Sigmoid colon (tissue), 7 donors: Measurements from ENCODE around the gene HOXD11. TPM values are rescaled to one million over a fixed set of nuclear protein-coding genes. Genes with fewer than 3 reads are reported as not detected.

Experiments used
- DNase-seq: peaks from one replicate; pipeline ENCODE4 v3.0.0-alpha.2; 2019
- H3K27ac ChIP-seq, 4 donors: fragments of 200-600 bp; sonication (generic); one replicate each; pipeline ENCODE4 v1.5.1; 2016 to 2019; ENCODE audit warnings: mild to moderate bottlenecking in 1 of 4
- H3K27me3 ChIP-seq, 3 donors: fragments of 200-600 bp; sonication (generic); one replicate each; pipeline ENCODE4 v1.5.1; 2019; ENCODE audit warnings: mild to moderate bottlenecking in 1 of 3
- H3K36me3 ChIP-seq, 4 donors: fragments of 200-600 bp; sonication (generic); one replicate each; pipeline ENCODE4 v1.5.1; 2016 to 2019
- H3K4me1 ChIP-seq, 4 donors: fragments of 200-600 bp; sonication (generic); one replicate each; pipeline ENCODE4 v1.5.1; 2017 to 2019
- H3K4me3 ChIP-seq, 4 donors: fragments of 200-600 bp; sonication (generic); one replicate each; pipeline ENCODE4 v1.5.1; 2017 to 2019; ENCODE audit warnings: mild to moderate bottlenecking in 2 of 4, moderate library complexity in 1 of 4
- H3K9me3 ChIP-seq, 4 donors: fragments of 200-600 bp in 3 of 4; sonication (generic) in 3 of 4; one replicate each; pipeline versions ENCODE4 v1.5.1 to v1.6.1; 2013 to 2019
- EP300 ChIP-seq, 4 donors: sonication (generic); formaldehyde crosslinking; IDR thresholded peaks; one replicate each; pipeline ENCODE4 v1.6.1; 2017; ENCODE audit warnings: antibody characterized with exemption in 4 of 4
- POLR2A ChIP-seq, 2 donors: fragments of 450-650 bp; IDR thresholded peaks; one replicate each; pipeline ENCODE4 v1.6.1; 2016; ENCODE audit warnings: antibody characterized with exemption in 2 of 2, mild to moderate bottlenecking in 2 of 2, moderate library complexity in 2 of 2
- POLR2AphosphoS5 ChIP-seq, 4 donors: sonication (generic); formaldehyde crosslinking; IDR thresholded peaks; one replicate each; pipeline ENCODE4 v1.6.1; 2017; ENCODE audit warnings: antibody characterized with exemption in 4 of 4
- WGBS, 2 donors: extraction: QIAGEN DNeasy Blood & Tissue Kit; methylation state at CpG; one replicate each; pipeline ENCODE4 v1.1.7; 2013; 5-methylcytosine and 5-hydroxymethylcytosine counted together
- intact Hi-C: fragments of 100-400 bp; cut with DNase I; formaldehyde crosslinking; loops from one replicate; pipeline ENCODE4 v1.15.1; 2023
- polyA plus RNA-seq, 3 donors: library from polyadenylated mRNA; stranded (reverse); fragments of 200-250 nt; gene quantifications; one replicate each; pipeline ENCODE4 v1.2.3, GENCODE V29; 2013
- total RNA-seq, 4 donors: library from RNA; depleted of rRNA; stranded (reverse); fragments of >200 nt; gene quantifications; one replicate each; pipeline ENCODE4 v1.1.0, GENCODE V29; 2016
- TF ChIP-seq, protein P1 (sequence below), 4 experiments: fragments of 450-650 bp in 3 of 4; fragments of 200-600 bp in 1 of 4; IDR thresholded peaks; one replicate each; pipeline ENCODE4 v1.5.1; 2016 to 2019; ENCODE audit warnings: antibody characterized with exemption in 4 of 4, mild to moderate bottlenecking in 3 of 4, moderate library complexity in 2 of 4
- donor health status: healthy with polysubstance abuse.
- donor health status: Bipolar disorder and iron deficiency.
- donor health status: healthy.

The HOXD11 gene
- total and polyA plus RNA-seq, 7 donors, result 0.69 to 39.3 (median 18.3) TPM

DNA sequence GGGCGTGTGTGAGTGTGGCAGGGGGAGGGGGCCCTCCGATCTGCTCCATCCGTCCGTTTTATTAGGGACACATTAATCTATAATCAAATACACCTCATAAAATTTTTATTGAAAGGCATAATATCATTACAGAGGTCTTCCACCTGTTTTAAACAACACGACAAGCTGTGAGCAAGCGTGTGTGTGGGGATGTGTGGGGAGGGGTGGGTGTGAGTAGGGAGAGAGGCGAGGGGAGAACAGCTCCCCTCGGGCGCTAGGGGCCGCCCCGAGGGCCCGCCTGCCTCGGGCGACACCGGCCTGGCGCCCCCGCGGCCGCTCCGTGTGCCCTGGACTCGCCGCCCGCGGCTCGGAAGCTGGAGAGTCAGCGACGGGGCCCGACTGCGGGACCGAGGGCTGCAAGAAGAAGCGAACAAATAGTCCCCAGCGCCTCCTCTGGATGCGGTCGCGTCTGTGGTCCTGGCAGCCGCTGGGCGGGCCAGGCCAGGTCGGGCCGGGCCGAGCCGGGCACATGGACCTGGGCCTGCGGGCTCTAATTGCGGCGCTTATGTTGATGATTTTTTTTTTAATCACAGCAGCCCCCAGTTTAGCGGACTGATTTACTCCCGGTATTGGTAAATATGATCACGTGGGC lies 15.1 kb downstream of the HOXD11 start:
- TF ChIP-seq, protein P1, sequence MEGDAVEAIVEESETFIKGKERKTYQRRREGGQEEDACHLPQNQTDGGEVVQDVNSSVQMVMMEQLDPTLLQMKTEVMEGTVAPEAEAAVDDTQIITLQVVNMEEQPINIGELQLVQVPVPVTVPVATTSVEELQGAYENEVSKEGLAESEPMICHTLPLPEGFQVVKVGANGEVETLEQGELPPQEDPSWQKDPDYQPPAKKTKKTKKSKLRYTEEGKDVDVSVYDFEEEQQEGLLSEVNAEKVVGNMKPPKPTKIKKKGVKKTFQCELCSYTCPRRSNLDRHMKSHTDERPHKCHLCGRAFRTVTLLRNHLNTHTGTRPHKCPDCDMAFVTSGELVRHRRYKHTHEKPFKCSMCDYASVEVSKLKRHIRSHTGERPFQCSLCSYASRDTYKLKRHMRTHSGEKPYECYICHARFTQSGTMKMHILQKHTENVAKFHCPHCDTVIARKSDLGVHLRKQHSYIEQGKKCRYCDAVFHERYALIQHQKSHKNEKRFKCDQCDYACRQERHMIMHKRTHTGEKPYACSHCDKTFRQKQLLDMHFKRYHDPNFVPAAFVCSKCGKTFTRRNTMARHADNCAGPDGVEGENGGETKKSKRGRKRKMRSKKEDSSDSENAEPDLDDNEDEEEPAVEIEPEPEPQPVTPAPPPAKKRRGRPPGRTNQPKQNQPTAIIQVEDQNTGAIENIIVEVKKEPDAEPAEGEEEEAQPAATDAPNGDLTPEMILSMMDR (IDR thresholded peaks at IDR 0.05), result no peak
- TF ChIP-seq EP300 (IDR thresholded peaks at IDR 0.05) (no peak), POLR2A (IDR thresholded peaks at IDR 0.05) (no peak), POLR2AphosphoS5 (IDR thresholded peaks at IDR 0.05) (no peak)
- intact Hi-C loops, result no loop called here
- H3K4me3 ChIP-seq, result peak overlapping the region; percentile 26 to 57 (median 52)
- no peaks in the 10 kb centered on the region for H3K9me3 ChIP-seq
- peak overlapping the region in 3 of 4 donors; percentile 48 to 73 (median 64) for H3K27ac ChIP-seq
- peaks cover 0 to 12% (median 6%) of the 10 kb centered on the region in 4 donors for H3K4me1 ChIP-seq
- DNase-seq, result no peak
- peaks cover 0 to 12% (median 0%) of the 10 kb centered on the region in 4 donors for H3K36me3 ChIP-seq
- peaks cover 1 to 48% (median 3%) of the 10 kb centered on the region in 3 donors for H3K27me3 ChIP-seq
- 3 to 8% methylated on average over 47 of the region's 47 CpGs for WGBS, 2 donors

DNA sequence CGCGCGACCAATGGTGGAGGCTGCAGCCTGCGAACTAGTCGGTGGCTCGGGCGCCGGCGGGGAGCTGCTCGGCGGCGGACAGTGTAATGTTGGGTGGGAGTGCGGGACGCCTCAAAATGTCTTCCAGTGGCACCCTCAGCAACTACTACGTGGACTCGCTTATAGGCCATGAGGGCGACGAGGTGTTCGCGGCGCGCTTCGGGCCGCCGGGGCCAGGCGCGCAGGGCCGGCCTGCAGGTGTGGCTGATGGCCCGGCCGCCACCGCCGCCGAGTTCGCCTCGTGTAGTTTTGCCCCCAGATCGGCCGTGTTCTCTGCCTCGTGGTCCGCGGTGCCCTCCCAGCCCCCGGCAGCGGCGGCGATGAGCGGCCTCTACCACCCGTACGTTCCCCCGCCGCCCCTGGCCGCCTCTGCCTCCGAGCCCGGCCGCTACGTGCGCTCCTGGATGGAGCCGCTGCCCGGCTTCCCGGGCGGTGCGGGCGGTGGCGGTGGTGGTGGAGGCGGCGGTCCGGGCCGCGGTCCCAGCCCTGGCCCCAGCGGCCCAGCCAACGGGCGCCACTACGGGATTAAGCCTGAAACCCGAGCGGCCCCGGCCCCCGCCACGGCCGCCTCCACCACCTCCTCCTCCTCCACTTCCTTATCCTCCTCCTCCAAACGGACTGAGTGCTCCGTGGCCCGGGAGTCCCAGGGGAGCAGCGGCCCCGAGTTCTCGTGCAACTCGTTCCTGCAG lies 15.8 kb downstream of the HOXD11 start, which contains the start of gene HOXD9:
HOXD9 (plus strand) TSS at position 37 of the 728 bp plus-strand sequence; CDS start at position 87, 50 bp downstream.
- H3K4me1 ChIP-seq, result peaks cover 0 to 15% (median 4%) of the 10 kb centered on the region in 4 donors
- DNase-seq, result peak; percentile 87
- peak within 1 kb of the TSS in 3 of 4 donors; percentile 48 to 73 (median 64) for H3K27ac ChIP-seq
- H3K9me3 ChIP-seq, result no peaks in the 10 kb centered on the region
- H3K36me3 ChIP-seq, result peaks cover 0 to 12% (median 0%) of the 10 kb centered on the region in 4 donors
- TF ChIP-seq, protein P1 (IDR thresholded peaks at IDR 0.05), result no peak
- peak in 3 of 4 donors; percentile 30 to 58 (median 51) for TF ChIP-seq POLR2AphosphoS5 (IDR thresholded peaks at IDR 0.05)
- peak within 1 kb of the TSS; percentile 26 to 57 (median 52) for H3K4me3 ChIP-seq
- WGBS, 2 donors, result 2 to 6% methylated on average over 84 of the region's 84 CpGs
- intact Hi-C loops, result no loop called here
- peaks cover 0 to 48% (median 7%) of the 10 kb centered on the region in 3 donors for H3K27me3 ChIP-seq

DNA sequence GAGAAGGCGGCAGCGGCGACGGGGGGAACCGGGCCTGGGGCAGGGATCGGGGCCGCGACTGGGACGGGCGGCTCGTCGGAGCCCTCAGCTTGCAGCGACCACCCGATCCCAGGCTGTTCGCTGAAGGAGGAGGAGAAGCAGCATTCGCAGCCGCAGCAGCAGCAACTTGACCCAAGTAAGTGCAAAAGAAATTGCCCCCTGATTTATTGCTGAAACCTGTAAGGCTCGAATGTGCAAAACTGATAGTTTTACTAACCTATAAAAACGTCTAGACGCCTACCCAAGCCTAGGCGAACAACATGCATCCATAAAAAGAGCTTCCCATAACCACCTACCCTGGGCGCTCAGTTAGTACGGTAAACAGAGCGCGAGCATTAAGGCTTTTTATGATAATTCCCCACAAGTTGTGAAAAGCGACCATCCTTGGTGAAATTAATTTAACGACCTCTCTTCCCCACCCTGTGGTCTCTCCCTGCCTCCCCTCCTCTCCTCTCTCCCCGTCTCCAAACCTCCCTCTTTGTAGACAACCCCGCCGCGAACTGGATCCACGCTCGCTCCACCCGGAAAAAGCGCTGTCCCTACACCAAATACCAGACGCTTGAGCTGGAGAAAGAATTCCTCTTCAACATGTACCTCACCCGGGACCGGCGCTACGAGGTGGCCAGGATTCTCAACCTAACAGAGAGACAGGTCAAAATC lies 16.5 kb downstream of the HOXD11 start:
- Histone ChIP-seq H3K27me3 (peaks cover 0 to 48% (median 14%) of the 10 kb centered on the region in 3 donors), H3K27ac (peak overlapping the region in 3 of 4 donors; percentile 48 to 73 (median 64)), H3K4me1 (peaks cover 0 to 21% (median 8%) of the 10 kb centered on the region in 4 donors), H3K9me3 (no peaks in the 10 kb centered on the region), H3K4me3 (peak overlapping the region; percentile 26 to 57 (median 52)), H3K36me3 (peaks cover 0 to 12% (median 0%) of the 10 kb centered on the region in 4 donors)
- 10 to 16% methylated on average over 40 of the region's 40 CpGs for WGBS, 2 donors
- intact Hi-C loops, result no loop called here
- peak; percentile 59 for DNase-seq
- TF ChIP-seq POLR2AphosphoS5 (IDR thresholded peaks at IDR 0.05), result no peak
- TF ChIP-seq, protein P1 (IDR thresholded peaks at IDR 0.05), result no peak
- TF ChIP-seq POLR2A (IDR thresholded peaks at IDR 0.05), result no peak
- no peak for TF ChIP-seq EP300 (IDR thresholded peaks at IDR 0.05)

DNA sequence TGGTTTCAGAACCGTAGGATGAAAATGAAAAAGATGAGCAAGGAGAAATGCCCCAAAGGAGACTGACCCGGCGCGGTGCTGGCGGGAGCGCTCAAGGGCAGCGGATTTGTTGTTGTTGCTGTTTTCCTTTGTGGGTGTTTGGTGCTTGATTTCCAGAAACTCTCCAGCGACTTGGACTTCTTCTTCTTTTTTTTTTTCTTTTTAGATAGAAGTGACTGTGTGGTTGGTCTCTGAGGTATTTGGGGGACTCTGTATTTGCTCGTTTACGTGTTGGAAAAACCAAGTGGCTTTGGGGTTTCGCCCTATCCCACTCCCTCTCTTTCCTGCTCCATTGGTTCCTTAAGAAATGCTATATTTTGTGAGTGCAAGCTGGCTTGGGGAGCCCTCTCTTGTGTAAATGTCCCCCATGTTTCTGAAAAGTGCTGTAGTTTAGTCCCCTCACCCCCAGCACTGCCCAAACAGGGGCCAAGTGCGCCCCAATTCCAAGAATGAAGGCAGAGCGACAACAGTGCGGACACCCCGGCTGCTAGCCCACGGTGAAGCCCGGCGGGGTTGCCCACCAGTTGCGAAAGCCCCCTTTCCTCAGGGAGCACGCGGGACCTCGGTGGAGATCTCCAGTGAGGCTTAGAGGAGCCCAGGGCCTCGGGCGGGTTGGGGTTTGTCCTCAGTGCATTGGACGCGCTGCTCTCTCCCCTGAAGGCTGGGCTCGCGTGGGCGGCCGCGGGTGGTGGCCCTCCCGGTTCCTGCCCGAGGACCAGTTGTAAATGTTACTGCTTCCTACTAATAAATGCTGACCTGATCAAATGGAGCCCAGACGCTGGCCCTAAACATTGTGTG lies 17.2 kb downstream of the HOXD11 start:
- no peak overlapping the region for H3K27ac ChIP-seq
- peaks cover 0 to 55% (median 21%) of the 10 kb centered on the region in 3 donors for H3K27me3 ChIP-seq
- H3K4me1 ChIP-seq, result peaks cover 0 to 29% (median 16%) of the 10 kb centered on the region in 4 donors
- intact Hi-C loops, result no loop called here
- peaks cover 0 to 12% (median 0%) of the 10 kb centered on the region in 4 donors for H3K36me3 ChIP-seq
- peak; percentile 60 for DNase-seq
- H3K9me3 ChIP-seq, result no peaks in the 10 kb centered on the region
- H3K4me3 ChIP-seq, result no peak overlapping the region
- TF ChIP-seq POLR2AphosphoS5 (IDR thresholded peaks at IDR 0.05) (no peak), EP300 (IDR thresholded peaks at IDR 0.05) (no peak), POLR2A (IDR thresholded peaks at IDR 0.05) (no peak)
- TF ChIP-seq, protein P1 (IDR thresholded peaks at IDR 0.05), result no peak
- WGBS, 2 donors, result 47 to 66% methylated on average over 34 of the region's 34 CpGs
